Ovary (tissue), 3 donors: ENCODE results near the gene ASB16.

ENCODE experiments used
- EP300 ChIP-seq: sonication (generic); formaldehyde crosslinking; IDR thresholded peaks from one replicate; pipeline ENCODE4 v1.6.1; 2017; ENCODE audit warnings: antibody characterized with exemption
- TF ChIP-seq, protein P1 (sequence below), 3 donors: fragments of 450-650 bp in 2 of 3; fragments of 200-600 bp in 1 of 3; IDR thresholded peaks; one replicate each; pipeline versions ENCODE4 v1.5.1 to v1.8.0; 2016 to 2022; ENCODE audit warnings: antibody characterized with exemption in 3 of 3, mild to moderate bottlenecking in 1 of 3
- donor health status: DM: no; HTN: no; CAD: no.

DNA sequence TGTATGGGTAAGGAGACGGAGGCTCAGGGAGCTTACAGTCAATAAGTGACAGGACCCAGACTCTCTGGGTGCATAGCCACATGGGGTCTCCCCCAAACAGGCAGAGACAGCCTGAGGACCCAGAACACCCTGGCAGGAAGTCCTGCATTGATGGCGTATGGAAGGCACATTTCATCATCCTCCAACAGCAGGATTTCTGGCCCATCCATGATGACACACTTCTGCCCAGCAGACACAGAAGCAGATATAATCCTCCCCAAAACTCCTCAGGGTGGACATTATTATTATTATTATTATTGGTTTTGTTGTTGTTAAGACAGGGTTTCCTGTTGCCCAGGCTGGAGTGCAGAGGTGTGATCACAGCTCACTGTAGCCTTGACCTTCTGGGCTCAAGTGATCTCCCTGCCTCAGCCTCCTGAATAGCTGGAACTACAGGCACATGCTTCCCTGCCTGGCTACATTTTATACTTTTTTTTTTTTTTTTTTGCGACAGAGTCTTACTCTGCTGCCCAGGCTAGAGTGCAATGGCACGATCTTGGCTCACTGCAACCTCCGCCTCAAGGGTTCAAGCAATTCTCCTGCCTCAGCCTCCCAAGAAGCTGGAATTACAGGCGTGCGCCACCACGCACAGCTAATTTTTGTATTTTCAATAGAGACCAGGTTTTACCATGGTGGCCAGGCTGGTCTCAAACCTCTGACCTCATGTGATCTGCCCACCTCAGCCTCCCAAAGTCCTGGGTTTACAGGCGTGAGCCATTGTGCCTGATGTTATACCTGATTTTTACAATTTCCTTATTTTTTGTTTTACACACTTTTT is 35.5 kb upstream of the ASB16 start:
- TF ChIP-seq, protein P1, sequence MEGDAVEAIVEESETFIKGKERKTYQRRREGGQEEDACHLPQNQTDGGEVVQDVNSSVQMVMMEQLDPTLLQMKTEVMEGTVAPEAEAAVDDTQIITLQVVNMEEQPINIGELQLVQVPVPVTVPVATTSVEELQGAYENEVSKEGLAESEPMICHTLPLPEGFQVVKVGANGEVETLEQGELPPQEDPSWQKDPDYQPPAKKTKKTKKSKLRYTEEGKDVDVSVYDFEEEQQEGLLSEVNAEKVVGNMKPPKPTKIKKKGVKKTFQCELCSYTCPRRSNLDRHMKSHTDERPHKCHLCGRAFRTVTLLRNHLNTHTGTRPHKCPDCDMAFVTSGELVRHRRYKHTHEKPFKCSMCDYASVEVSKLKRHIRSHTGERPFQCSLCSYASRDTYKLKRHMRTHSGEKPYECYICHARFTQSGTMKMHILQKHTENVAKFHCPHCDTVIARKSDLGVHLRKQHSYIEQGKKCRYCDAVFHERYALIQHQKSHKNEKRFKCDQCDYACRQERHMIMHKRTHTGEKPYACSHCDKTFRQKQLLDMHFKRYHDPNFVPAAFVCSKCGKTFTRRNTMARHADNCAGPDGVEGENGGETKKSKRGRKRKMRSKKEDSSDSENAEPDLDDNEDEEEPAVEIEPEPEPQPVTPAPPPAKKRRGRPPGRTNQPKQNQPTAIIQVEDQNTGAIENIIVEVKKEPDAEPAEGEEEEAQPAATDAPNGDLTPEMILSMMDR (IDR thresholded peaks at IDR 0.05): no peak
- no peak for TF ChIP-seq EP300
